ENCODE measurements around the gene SLC10A7. TPM values are rescaled to one million over a fixed set of nuclear protein-coding genes. Genes with fewer than 3 reads are reported as not detected.

SLC10A7 gene
- polyA plus RNA-seq, 1 donor, result 8.5 TPM

GRCh38 chr4:146340798-146341197 is 180.9 kb downstream of the SLC10A7 start:
- DNase-seq, result no peak
- no peak overlapping the region for H3K4me3 ChIP-seq (ENCODE audit: low read length)
- H3K9me3 ChIP-seq (ENCODE audit: control insufficient read depth, low read depth, low read length), result no peaks in the 10 kb centered on the region
- H3K27ac ChIP-seq (ENCODE audit: low read length), result no peak overlapping the region
- H3K4me1 ChIP-seq (ENCODE audit: control insufficient read depth, insufficient read depth, low read length), result no peaks in the 10 kb centered on the region
- no peaks in the 10 kb centered on the region for H3K27me3 ChIP-seq (ENCODE audit: control insufficient read depth, insufficient read depth, low read length)
- H3K36me3 ChIP-seq (ENCODE audit: control insufficient read depth, insufficient read depth, low read length), result no peaks in the 10 kb centered on the region

- Histone ChIP-seq H3K27ac (ENCODE audit: low read length) (no peak overlapping the region), H3K4me1 (ENCODE audit: control insufficient read depth, insufficient read depth, low read length) (no peaks in the 10 kb centered on the region), H3K4me3 (ENCODE audit: low read length) (no peak overlapping the region), H3K36me3 (ENCODE audit: control insufficient read depth, insufficient read depth, low read length) (no peaks in the 10 kb centered on the region), H3K27me3 (ENCODE audit: control insufficient read depth, insufficient read depth, low read length) (no peaks in the 10 kb centered on the region), H3K9me3 (ENCODE audit: control insufficient read depth, low read depth, low read length) (no peaks in the 10 kb centered on the region)
- no peak for DNase-seq
Observed at GRCh38 chr4:146338512-146338911, 183.2 kb downstream of the SLC10A7 start.

GRCh38 chr4:146336410-146336807 is 185.3 kb downstream of the SLC10A7 start:
- no peak overlapping the region for H3K27ac ChIP-seq (ENCODE audit: low read length)
- WGBS (ENCODE audit: insufficient coverage, low lambda C conversion rate), result 0% methylated on average over 1 of the region's 1 CpG
- no peak for DNase-seq

GRCh38 chr4:146335763-146336409 is 185.9 kb downstream of the SLC10A7 start:
- Histone ChIP-seq H3K27me3 (ENCODE audit: control insufficient read depth, insufficient read depth, low read length) (no peaks in the 10 kb centered on the region), H3K27ac (ENCODE audit: low read length) (no peak overlapping the region), H3K9me3 (ENCODE audit: control insufficient read depth, low read depth, low read length) (no peaks in the 10 kb centered on the region), H3K4me1 (ENCODE audit: control insufficient read depth, insufficient read depth, low read length) (no peaks in the 10 kb centered on the region), H3K4me3 (ENCODE audit: low read length) (no peak overlapping the region), H3K36me3 (ENCODE audit: control insufficient read depth, insufficient read depth, low read length) (no peaks in the 10 kb centered on the region)
- DNase-seq, result no peak
- WGBS (ENCODE audit: insufficient coverage, low lambda C conversion rate), result 100% methylated on average over 1 of the region's 3 CpGs

More at GRCh38 chr4:146336410-146336807, 185.3 kb downstream of the SLC10A7 start:
- H3K27me3 ChIP-seq (ENCODE audit: control insufficient read depth, insufficient read depth, low read length), result no peaks in the 10 kb centered on the region
- no peaks in the 10 kb centered on the region for H3K9me3 ChIP-seq (ENCODE audit: control insufficient read depth, low read depth, low read length)
- no peaks in the 10 kb centered on the region for H3K36me3 ChIP-seq (ENCODE audit: control insufficient read depth, insufficient read depth, low read length)
- no peak overlapping the region for H3K4me3 ChIP-seq (ENCODE audit: low read length)
- no peaks in the 10 kb centered on the region for H3K4me1 ChIP-seq (ENCODE audit: control insufficient read depth, insufficient read depth, low read length)

- no peak for DNase-seq
- no peaks in the 10 kb centered on the region for H3K36me3 ChIP-seq (ENCODE audit: control insufficient read depth, insufficient read depth, low read length)
- H3K4me3 ChIP-seq (ENCODE audit: low read length), result no peak overlapping the region
- H3K4me1 ChIP-seq (ENCODE audit: control insufficient read depth, insufficient read depth, low read length), result no peaks in the 10 kb centered on the region
- no peak overlapping the region for H3K27ac ChIP-seq (ENCODE audit: low read length)
- no peaks in the 10 kb centered on the region for H3K27me3 ChIP-seq (ENCODE audit: control insufficient read depth, insufficient read depth, low read length)
- H3K9me3 ChIP-seq (ENCODE audit: control insufficient read depth, low read depth, low read length), result no peaks in the 10 kb centered on the region
- 80% methylated on average over 1 of the region's 4 CpGs for WGBS (ENCODE audit: insufficient coverage, low lambda C conversion rate)
Observed at GRCh38 chr4:146334862-146335449, 186.8 kb downstream of the SLC10A7 start.

- no peaks in the 10 kb centered on the region for H3K9me3 ChIP-seq (ENCODE audit: control insufficient read depth, low read depth, low read length)
- no peaks in the 10 kb centered on the region for H3K4me1 ChIP-seq (ENCODE audit: control insufficient read depth, insufficient read depth, low read length)
- H3K4me3 ChIP-seq (ENCODE audit: low read length), result no peak overlapping the region
- H3K27me3 ChIP-seq (ENCODE audit: control insufficient read depth, insufficient read depth, low read length), result no peaks in the 10 kb centered on the region
- WGBS (ENCODE audit: insufficient coverage, low lambda C conversion rate), result 80% methylated on average over 2 of the region's 2 CpGs
- no peak overlapping the region for H3K27ac ChIP-seq (ENCODE audit: low read length)
- H3K36me3 ChIP-seq (ENCODE audit: control insufficient read depth, insufficient read depth, low read length), result no peaks in the 10 kb centered on the region
- no peak for DNase-seq
Observed at GRCh38 chr4:146333895-146334262, 187.9 kb downstream of the SLC10A7 start.

GRCh38 chr4:146333187-146333894 is 188.4 kb downstream of the SLC10A7 start:
- no peaks in the 10 kb centered on the region for H3K4me1 ChIP-seq (ENCODE audit: control insufficient read depth, insufficient read depth, low read length)
- no peaks in the 10 kb centered on the region for H3K27me3 ChIP-seq (ENCODE audit: control insufficient read depth, insufficient read depth, low read length)
- WGBS (ENCODE audit: insufficient coverage, low lambda C conversion rate), result 43% methylated on average over 3 of the region's 4 CpGs
- no peaks in the 10 kb centered on the region for H3K36me3 ChIP-seq (ENCODE audit: control insufficient read depth, insufficient read depth, low read length)
- no peak overlapping the region for H3K27ac ChIP-seq (ENCODE audit: low read length)
- no peaks in the 10 kb centered on the region for H3K9me3 ChIP-seq (ENCODE audit: control insufficient read depth, low read depth, low read length)
- no peak overlapping the region for H3K4me3 ChIP-seq (ENCODE audit: low read length)
- peak in 1 of 2 donors; percentile 8 for DNase-seq

- H3K9me3 ChIP-seq (ENCODE audit: control insufficient read depth, low read depth, low read length), result peaks cover 3% of the 10 kb centered on the region
- WGBS (ENCODE audit: insufficient coverage, low lambda C conversion rate), result 100% methylated on average over 2 of the region's 4 CpGs
- H3K36me3 ChIP-seq (ENCODE audit: control insufficient read depth, insufficient read depth, low read length), result no peaks in the 10 kb centered on the region
- no peak overlapping the region for H3K27ac ChIP-seq (ENCODE audit: low read length)
- H3K27me3 ChIP-seq (ENCODE audit: control insufficient read depth, insufficient read depth, low read length), result no peaks in the 10 kb centered on the region
- H3K4me3 ChIP-seq (ENCODE audit: low read length), result no peak overlapping the region
- H3K4me1 ChIP-seq (ENCODE audit: control insufficient read depth, insufficient read depth, low read length), result no peaks in the 10 kb centered on the region
- no peak for DNase-seq
Observed at GRCh38 chr4:146330392-146330791, 191.3 kb downstream of the SLC10A7 start.

GRCh38 chr4:146329050-146329716 is 192.6 kb downstream of the SLC10A7 start:
- Histone ChIP-seq H3K4me3 (ENCODE audit: low read length) (no peak overlapping the region), H3K27me3 (ENCODE audit: control insufficient read depth, insufficient read depth, low read length) (no peaks in the 10 kb centered on the region), H3K27ac (ENCODE audit: low read length) (no peak overlapping the region), H3K4me1 (ENCODE audit: control insufficient read depth, insufficient read depth, low read length) (no peaks in the 10 kb centered on the region), H3K36me3 (ENCODE audit: control insufficient read depth, insufficient read depth, low read length) (peaks cover 3% of the 10 kb centered on the region), H3K9me3 (ENCODE audit: control insufficient read depth, low read depth, low read length) (peaks cover 3% of the 10 kb centered on the region)
- no peak for DNase-seq

GRCh38 chr4:146327859-146328650 is 193.7 kb downstream of the SLC10A7 start:
- Histone ChIP-seq H3K27ac (ENCODE audit: low read length) (no peak overlapping the region), H3K9me3 (ENCODE audit: control insufficient read depth, low read depth, low read length) (peaks cover 3% of the 10 kb centered on the region), H3K4me1 (ENCODE audit: control insufficient read depth, insufficient read depth, low read length) (no peaks in the 10 kb centered on the region), H3K36me3 (ENCODE audit: control insufficient read depth, insufficient read depth, low read length) (peaks cover 3% of the 10 kb centered on the region), H3K27me3 (ENCODE audit: control insufficient read depth, insufficient read depth, low read length) (no peaks in the 10 kb centered on the region), H3K4me3 (ENCODE audit: low read length) (no peak overlapping the region)
- DNase-seq, result no peak
- WGBS (ENCODE audit: insufficient coverage, low lambda C conversion rate), result no CpG with 5 or more reads among the region's 6 CpGs
